HTERT RPE-1 (cell line): ENCODE data around the gene SYNE1.
"Not testable (repeated sequence)": the region's sequence is repeated elsewhere in the genome, so short reads cannot be mapped to it uniquely, and the experiment has no call there.

Source experiments
- in situ Hi-C: fragments of 300-500 bp; cut with MboI; formaldehyde crosslinking; loops from 4 replicates; pipeline ENCODE4 v1.14.3; 2020; ENCODE audit warnings: low sequenced_read_pairs

Gene SYNE1

GRCh38 chr6:152151920-152152319 lies 485.2 kb downstream of the SYNE1 start:
- in situ Hi-C loops = no loop called here

GRCh38 chr6:152150196-152150595 lies 487.0 kb downstream of the SYNE1 start:
- in situ Hi-C loops = no loop called here

- in situ Hi-C loops = no loop called here
Observed at GRCh38 chr6:152148412-152148811, 488.8 kb downstream of the SYNE1 start.

- in situ Hi-C loops = no loop called here
Observed at GRCh38 chr6:152147269-152147668, 489.9 kb downstream of the SYNE1 start.

- in situ Hi-C loops = no loop called here
Observed at GRCh38 chr6:152146385-152146784, 490.8 kb downstream of the SYNE1 start.

GRCh38 chr6:152143359-152143758 lies 493.8 kb downstream of the SYNE1 start:
- in situ Hi-C loops = no loop called here

GRCh38 chr6:152142105-152142504 lies 495.1 kb downstream of the SYNE1 start:
- in situ Hi-C loops = no loop called here

- in situ Hi-C loops = not testable (repeated sequence)
Observed at GRCh38 chr6:152138344-152138743, 498.8 kb downstream of the SYNE1 start.

GRCh38 chr6:152136449-152136825 lies 500.7 kb downstream of the SYNE1 start:
- in situ Hi-C loops = no loop called here

GRCh38 chr6:152135755-152136448 lies 501.3 kb downstream of the SYNE1 start:
- in situ Hi-C loops = no loop called here

- in situ Hi-C loops = no loop called here
Observed at GRCh38 chr6:152130441-152130840, 506.7 kb downstream of the SYNE1 start.

- in situ Hi-C loops = no loop called here
Observed at GRCh38 chr6:152129691-152130151, 507.4 kb downstream of the SYNE1 start.

GRCh38 chr6:152127432-152128165 lies 509.6 kb downstream of the SYNE1 start:
- in situ Hi-C loops = no loop called here

- in situ Hi-C loops = no loop called here
Observed at GRCh38 chr6:152124429-152125074, 512.6 kb downstream of the SYNE1 start.

GRCh38 chr6:152123076-152123475 lies 514.1 kb downstream of the SYNE1 start:
- in situ Hi-C loops = no loop called here

GRCh38 chr6:152122434-152122833 lies 514.7 kb downstream of the SYNE1 start:
- in situ Hi-C loops = no loop called here

GRCh38 chr6:152121910-152122309 lies 515.3 kb downstream of the SYNE1 start:
- in situ Hi-C loops = no loop called here

- in situ Hi-C loops = no loop called here
Observed at GRCh38 chr6:152119831-152120230, 517.3 kb downstream of the SYNE1 start.

GRCh38 chr6:152118678-152119077 lies 518.5 kb downstream of the SYNE1 start:
- in situ Hi-C loops = no loop called here

GRCh38 chr6:152118224-152118623 lies 518.9 kb downstream of the SYNE1 start:
- in situ Hi-C loops = no loop called here

- in situ Hi-C loops = no loop called here
Observed at GRCh38 chr6:152117156-152118133, 519.7 kb downstream of the SYNE1 start.
